HG03558 (cell line): Measurements from ENCODE around the gene POU2F1.
A peak's percentile ranks its signal among the peaks of the same experiment; 100 is the strongest.

Experiments used
- ATAC-seq: cut with Tn5 transposase; IDR thresholded peaks from one replicate; pipeline ENCODE4 v1.9.1; 2021; ENCODE audit warnings: moderate number of reproducible peaks; ENCODE audit not compliant: unreplicated experiment; ENCODE audit errors: extremely low read depth

Gene POU2F1

DNA sequence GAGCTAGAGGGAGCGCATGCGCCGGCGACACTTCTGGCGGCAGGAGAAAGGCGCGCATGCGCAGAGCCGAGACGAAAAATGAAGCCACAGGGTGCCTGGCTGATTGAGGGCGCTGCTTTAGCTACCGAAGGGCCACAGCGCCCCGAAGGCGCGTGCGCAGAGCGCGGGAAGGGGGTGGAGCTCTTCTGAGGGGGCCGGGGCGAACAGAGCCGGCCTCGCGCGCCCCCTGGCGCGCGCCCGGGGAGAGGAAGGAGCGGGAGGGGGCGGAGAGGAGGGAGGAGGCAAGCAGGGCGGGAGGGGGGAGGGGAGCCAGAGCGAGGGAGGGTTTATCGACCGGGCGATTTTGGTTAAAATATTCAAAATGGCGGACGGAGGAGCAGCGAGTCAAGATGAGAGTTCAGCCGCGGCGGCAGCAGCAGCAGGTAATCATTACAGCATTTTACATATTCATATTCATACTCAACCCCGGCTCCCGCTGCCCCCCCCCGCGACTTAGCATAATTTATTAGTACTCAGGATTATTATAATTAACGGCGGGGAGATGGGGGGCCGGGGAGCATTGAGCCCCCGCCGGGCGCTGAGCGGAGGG lies at the start of gene POU2F1:
POU2F1 (plus strand) TSS at position 350 of the 589 bp plus-strand sequence; CDS start at position 362, 12 bp downstream.
- peak; percentile 54 for ATAC-seq

DNA sequence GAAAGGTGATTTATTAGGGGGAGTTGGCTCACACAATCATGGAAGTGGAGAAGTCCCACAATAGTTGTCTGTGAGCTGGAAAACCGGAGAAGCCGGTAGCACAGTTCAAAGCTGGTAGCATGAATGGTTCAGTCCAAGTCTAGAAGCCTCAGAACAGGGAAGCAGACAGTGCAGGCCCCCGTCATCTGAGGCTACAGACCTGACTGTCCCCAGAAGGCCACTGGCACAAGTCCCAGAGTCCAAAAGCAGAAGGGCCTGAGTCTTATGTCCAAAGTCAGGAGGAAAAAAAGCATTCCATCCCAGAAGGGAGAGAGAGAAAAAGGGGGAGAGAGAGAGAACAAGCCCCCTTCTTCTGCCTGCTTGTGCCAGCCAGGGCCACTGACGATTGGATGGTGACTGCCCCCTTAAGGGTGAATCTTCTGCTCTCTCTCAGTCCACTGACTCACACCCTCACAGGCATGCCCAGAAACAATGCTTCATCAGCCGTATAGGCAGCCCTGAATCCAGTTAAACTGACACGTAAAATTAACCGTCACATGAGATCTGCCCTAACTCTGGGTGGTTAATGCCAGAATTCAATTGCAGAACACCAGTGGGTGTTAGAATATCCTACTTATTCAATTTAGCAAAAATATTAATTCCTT lies 49.3 kb upstream of the POU2F1 start:
- no peak for ATAC-seq

DNA sequence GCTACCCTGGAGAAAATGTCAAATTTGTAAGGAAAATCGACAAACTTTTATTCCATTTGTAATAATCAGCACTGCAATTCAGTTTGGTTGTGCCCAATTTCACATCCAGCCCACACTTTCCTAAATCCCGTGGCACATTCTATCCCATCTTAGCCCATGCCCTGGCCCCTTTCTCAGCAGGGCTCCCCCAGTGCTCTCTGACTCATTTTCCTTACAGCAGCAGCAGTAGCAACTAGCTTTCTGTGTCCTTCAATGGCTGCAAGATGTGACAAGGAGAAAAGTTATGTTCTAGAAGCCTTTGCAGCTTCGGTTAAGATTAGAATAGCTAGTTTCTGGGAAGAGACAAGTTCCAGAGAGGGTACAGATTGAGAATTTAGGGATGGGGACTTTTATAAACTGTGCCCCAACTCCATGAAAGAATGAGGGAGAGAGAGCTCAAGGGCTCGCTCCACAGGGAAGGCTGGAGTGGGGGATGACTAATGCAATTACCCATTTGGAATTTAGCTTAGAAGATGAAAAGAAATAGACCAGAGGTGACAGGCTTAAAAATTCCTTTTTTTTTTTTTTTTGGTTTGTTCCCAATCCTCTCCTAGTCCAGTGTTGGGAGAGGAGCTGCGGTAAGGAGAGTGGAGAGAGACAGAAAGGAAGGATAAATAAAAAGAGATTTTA lies 47.0 kb upstream of the POU2F1 start:
- ATAC-seq = no peak

DNA sequence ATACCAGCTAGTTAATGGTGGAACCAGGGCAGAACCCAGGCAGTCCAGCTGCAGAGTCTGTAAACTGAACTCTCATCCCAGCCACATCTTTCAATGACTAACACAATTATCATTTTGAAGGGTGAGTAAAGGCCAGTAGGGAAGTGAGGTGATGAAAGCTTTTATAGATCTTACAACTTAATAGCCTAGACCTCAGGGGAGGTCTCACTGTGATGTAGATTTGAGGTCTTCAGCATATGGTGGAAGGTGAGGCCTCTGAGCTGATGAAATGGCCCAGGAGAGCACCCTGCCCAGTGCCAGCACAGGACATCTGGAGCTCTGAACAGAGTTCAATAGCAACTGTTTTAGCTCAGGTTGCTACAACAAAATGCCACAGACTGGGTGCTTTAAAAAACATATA lies 44.8 kb upstream of the POU2F1 start:
- no peak for ATAC-seq

DNA sequence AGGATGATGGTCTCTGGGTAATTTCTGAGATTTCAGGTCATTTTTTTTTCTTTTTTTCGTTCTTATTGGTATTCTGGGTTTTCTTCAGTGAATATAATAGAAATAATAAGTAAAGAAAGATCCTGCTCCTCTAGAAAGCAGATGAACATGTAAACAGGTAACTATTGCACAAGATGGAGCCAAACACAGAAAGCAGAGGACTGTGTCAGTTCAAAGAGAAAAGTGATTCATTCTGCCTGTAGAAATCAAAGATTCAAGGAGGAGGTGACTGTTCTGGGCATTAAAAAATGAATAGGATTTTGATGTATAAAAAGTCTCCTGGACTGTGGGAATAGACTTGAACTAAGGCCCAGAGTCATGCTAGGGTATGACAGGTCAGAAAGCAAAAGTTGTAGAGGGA lies 41.9 kb upstream of the POU2F1 start:
- no peak for ATAC-seq

DNA sequence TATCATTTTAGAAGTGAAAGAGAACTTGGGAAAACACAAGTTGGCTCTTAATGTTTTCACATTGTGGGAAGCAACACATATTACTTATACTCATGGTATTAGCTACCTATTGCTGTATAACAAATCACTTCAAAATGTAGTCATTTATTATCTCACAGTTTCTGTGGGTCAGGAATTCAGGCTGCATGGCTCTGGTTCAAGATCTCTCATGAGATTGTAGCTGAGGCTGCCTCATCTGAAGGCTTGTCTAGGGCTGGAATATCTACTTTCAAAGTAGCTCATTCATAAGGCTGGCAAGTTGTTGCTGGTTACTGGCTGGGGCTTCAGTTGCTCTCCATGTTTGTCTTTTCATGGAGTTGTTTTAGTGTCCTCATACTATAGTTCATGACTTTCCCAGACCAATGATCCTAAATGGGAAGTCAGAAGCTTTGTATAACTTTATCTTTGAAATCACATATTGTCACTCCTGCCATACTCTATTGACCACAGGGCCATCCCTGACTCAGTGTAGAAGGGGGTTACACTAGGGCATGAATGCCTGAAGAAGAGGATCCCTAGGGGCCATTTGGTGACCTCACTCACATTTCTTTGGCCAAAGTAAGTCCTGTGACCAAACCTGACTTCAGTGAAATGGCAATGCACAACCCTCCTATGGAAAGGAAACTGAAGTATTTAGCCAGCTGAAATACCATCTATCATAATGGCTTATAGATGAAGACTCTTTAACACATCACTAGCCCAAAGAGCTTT lies 37.9 kb upstream of the POU2F1 start:
- ATAC-seq = no peak

DNA sequence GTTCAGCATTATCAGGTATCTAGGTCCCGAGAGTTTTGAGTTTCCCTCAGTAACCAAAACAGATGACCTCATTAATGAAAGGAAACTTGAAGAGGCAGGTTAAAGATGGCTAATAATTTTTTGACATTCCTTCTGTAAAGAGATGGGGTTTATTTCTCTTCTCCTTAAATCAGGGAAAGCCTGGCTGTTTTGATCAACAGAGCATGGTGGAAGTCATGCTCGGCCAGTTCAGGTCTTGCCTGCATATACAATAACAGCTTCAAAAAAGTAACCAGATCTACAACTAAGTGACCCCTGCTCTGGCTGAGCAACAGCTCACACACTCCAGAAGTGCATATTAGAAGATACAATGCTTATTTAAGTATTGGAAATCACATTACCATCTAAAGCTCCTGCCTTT lies 36.6 kb upstream of the POU2F1 start:
- ATAC-seq = no peak

DNA sequence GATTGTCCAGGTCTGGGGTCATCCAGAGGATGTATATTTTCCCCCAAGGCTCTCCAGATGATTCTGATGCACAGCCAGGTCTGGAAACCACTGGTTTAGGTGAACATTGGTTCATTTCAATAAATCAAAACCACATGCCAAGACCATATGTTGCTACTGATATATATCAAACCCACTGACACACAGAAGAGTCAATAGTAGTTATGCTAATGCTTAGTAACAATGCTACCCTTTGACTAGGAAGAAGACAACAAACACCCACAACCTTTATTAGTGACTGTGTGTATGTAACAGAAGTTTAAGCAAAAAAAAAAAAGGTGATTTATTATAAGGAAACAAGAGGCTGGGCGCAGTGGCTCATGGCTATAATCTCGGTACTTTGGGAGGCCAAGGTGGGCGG lies 35.6 kb upstream of the POU2F1 start:
- ATAC-seq = no peak

DNA sequence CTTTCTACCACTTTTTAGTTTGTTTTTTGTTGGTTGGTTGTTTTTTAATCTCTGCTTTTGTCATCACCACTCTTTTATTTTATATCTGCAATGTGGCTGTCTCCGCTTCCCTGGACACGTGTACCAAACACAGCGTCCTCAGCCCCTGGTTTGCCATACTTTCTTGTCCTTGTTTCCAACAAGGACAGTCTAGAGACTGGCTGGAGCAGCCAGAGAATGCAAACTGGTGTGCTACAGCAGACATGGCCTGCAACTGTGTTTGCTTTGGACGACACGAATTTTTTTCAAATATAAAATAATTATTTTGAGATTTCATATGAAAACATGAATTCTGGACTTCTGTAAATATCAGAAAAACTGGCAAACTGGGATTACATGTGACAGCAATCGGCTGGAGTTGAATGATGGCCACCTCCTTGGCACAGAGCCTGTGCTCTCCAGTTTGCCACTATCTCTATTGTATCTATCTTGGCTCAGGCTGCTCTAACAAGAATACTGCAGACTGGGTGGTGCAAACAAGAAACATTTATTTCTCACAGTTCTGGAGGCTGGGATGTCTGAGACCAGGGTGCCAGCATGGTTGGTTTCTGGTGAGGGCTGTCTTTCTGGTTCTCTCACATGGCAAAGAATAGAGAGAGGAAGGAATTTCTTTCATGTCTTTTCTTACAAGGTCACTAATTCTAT lies 34.6 kb upstream of the POU2F1 start:
- no peak for ATAC-seq

DNA sequence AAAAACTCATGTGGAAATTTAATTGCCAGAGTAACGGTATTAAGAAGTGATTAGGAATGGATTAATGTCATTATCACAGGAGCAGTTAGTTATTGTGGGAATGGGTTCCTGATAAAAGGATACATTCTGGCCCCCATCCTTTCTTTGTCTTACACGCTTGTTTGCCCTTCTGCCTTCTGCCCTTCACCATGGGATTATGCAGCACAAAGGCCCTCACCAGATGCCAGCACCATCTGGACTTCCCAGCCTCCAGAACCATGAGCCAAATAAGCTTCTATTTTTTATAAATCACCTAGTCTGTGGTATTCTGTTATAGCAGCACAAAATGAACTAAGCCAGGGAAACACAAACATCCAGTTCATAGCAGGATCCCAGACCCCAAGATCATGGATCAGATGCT lies 33.9 kb upstream of the POU2F1 start:
- ATAC-seq = no peak

DNA sequence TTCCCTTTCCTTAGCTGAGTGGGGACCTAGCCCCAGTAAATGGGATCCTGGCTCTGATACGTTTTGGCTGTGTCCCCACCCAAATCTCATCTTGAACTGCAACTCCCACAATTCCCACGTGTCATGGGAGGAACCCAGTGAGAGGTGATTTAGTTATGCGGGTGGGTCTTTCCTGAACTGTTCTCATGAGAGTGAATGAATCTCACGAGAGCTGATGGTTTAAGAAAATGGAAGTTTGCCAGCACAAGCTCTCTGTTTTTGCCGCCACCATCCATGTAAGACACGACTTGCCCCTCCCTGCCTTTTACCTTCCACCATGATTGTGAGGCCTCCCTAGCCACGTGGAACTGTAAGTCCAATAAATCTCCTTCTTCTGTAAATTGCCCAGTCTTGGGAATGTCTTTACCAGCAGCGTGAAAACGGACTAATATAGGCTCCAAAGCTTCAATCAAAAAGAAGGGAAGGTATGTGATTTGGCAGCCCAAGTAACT lies 29.9 kb upstream of the POU2F1 start:
- no peak for ATAC-seq

DNA sequence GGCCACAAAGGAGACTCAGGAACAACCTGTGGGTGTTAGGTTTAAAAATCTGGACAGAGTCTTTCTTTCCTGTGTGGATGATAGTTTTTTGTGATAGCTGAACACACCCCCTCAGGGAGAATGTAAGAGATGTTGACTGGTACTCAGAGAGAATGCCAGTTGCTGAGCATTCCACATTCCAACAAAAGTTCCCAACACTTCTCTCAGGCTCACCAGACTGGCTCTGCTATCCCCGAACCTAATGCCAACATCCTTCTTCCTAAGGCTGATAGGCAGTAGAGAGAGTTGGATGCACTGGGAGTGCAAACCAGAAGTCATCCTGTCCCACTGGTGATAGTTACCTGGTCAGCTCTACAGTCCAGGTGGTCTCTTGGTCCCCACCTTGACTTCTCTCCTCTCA lies 28.7 kb upstream of the POU2F1 start:
- ATAC-seq = no peak

DNA sequence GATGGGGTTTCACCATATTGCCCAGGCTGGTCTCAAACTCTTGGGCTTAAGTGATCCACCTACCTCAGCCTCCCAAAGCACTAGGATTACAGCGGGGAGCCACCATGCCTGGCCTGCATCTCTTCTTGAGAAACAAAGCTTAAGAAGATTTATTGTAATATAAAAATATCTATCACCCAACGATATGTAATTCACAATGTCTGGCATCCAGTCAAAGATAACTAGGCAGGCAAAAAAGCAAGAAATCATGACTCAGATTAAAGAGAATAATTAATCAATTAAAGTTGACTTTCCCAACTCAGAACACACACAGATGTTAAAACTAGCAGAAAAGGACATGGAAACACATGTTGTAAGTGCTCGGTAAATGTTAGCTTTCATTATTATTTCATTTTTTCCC lies 26.5 kb upstream of the POU2F1 start:
- ATAC-seq = no peak

DNA sequence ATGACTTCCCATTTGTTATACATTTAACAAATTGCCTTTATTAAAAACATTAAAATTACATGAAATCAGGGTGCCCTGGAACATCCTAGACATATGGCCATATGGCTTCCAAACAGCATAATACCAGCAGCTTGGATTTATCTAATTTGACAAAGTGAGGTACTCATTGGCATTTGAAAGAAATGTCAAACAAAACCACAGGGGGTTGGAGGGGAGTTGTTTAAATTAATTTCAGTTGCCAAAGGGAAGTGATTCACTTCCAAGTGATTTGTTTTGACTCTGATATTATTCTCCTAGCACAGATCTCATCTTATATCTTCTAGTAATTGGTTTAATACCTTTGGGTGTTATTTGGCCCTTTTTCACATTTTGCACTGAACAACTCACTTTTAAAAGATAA lies 24.5 kb upstream of the POU2F1 start:
- ATAC-seq = no peak

DNA sequence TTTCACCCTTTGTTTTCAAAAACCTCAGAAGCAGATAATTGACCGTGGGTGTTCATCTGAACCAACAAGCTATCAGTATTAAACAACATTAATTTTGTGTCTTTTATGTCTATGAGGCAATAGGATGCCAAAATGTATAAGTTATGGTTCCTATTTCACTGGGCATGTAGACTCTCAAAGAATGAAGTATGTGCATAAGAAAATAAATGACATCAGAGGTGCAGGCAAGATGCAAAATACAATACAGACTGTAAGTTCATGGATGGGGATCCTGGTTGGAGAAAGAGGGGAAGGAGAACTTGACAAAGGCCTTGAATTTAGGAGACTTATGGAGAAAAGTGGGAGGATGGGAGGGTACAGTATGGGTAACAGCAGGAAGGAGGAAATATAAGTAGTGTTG lies 23.4 kb upstream of the POU2F1 start:
- no peak for ATAC-seq

DNA sequence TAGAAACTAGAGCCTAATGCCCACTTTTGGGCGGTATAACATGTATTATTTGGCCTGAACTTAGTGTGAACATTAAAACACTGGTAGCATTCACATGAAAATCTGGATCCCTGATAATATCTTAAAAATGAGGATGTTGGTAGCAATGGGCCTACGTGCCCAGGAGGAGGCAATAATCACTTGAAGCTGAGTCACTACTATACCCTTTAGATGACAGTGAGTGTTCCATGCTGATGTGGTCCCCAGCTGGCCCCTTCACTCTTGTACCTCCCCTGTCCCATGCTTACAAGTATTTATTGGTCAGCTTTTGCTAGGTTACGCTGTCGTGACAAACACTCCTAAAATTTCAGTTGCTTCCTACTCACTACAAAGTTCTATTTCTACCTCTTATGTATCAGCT lies 23.0 kb upstream of the POU2F1 start:
- no peak for ATAC-seq

DNA sequence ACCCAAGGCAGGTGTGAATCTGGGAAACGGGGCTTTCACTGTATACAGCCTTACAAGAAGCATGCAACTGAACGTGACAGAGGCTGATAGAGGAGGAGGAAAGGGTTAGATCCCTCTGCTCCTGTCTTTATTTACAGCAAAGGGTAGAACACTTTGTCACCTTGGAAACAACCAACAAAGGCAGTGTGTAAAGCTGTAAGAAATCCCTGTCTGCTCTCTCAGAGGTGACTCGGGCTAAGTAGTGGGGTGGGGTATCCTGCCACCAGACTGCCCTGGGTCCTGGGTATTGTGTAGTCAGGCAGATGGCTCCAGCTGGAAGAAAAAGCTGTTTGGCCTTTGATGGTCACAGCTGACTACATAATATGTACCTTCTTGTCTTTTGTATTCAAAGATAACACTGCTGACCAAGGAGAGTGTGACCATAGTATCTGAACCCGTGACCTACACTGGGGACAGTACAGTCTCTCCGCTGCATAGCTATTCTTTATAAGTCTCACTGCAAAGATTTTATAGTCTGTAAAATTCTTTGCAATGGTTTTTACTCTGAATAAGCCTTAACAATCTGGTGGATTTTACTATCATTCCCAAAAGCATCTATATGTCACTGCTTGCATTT lies 22.1 kb upstream of the POU2F1 start:
- no peak for ATAC-seq

DNA sequence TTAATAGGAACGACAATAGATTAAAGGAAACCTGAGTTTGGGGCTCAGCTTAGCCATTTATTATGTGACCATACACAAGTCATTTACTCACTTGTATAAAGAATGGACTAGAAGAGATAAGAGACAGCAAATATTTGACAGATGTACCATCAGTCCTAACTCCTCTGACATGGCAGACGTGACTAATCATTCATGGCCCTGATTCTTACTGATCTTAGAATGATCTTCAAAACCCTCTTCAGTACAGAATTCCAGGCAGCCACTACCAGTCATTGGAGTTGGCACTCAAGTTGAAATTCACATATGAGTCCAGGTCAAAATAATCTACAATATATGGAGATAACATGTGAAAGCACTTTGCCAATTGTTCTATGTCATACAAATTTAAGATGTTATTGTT lies 21.0 kb upstream of the POU2F1 start:
- ATAC-seq = no peak

DNA sequence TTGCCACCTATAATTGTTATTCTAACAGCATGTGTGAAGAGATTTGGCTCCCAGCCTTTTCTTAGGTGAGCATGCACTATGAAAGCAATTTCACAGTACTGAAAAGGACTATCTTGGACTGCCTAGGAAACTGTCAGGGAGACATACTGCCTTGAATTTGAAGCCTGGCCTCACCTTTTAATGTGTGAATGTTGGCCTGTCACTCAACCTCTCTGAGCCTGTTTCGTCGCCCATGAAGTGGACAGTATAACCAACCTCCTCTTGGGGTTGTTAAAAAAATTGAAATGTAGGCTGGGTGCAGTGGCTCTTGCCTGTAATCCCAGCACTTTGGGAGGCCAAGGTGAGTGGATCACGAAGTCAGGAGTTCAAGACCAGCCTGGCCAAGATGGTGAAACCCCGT lies 20.4 kb upstream of the POU2F1 start:
- ATAC-seq = no peak

DNA sequence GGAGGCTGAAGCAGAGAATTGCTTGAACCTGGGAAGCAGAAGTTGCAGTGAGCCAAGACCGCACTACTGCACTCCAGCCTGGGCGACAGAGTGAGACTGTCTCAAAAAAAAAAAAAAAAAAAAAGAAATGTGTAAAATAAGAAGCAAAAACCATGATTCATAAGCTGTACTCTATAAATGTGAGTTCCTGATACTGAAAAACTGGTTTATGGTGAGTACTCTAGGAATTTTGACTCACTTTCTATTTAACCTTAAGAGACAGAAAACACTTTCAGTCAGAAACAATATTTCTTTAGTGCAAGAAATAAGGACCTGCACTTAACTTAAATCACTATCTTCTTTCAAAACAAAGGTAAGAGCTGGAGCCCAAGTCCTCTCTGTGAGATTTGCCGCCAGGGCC lies 19.9 kb upstream of the POU2F1 start:
- ATAC-seq = no peak
